GM12878 (cell line): ENCODE data around the gene ZSWIM6. TPM values are rescaled to one million over a fixed set of nuclear protein-coding genes. Genes with fewer than 3 reads are reported as not detected.

Experiments
- ATAC-seq: fragments of 200-7000 bp; cut with Tn5 transposase; 3 replicates; pipeline ENCODE4 v1.9.1; 2020; ENCODE audit warnings: mild to moderate bottlenecking, moderate library complexity
- BruUV-seq: library from RNA; stranded (reverse); fragments of 400-500 nt; replicated peaks from 2 replicates; lab custom pipeline; 2021; lab: Mats Ljungman, UMichigan
- CTCF ChIA-PET: fragments of 300-600 bp; sonication (Branson Sonifier 250); formaldehyde crosslinking; extraction: SDS; loops from one replicate; lab custom pipeline; 2021; ENCODE audit warnings: inconsistent platforms; lab: Yijun Ruan, JAX
- POLR2A ChIA-PET: fragments of 350-600 bp; formaldehyde crosslinking; extraction: SDS; loops from one replicate; lab custom pipeline; 2021; ENCODE audit warnings: inconsistent platforms; lab: Charles Lee
- RAD21 ChIA-PET: fragments of 300-600 bp; sonication (Branson Sonifier 250); formaldehyde crosslinking; loops from one replicate; lab custom pipeline; 2023; ENCODE audit warnings: antibody characterized with exemption; ENCODE audit not compliant: unreplicated experiment; lab: Charles Lee
- SMC1A ChIA-PET: fragments of 300-600 bp; sonication (Branson Sonifier 250); formaldehyde crosslinking; loops from one replicate; lab custom pipeline; 2023; ENCODE audit not compliant: unreplicated experiment, uncharacterized antibody; lab: Charles Lee
- DNase-seq: peaks from one replicate; pipeline ENCODE4 v3.0.0-alpha.2; 2011; ENCODE audit warnings: low read depth, low spot score
- FAIRE-seq: peaks from 3 replicates; lab custom pipeline; 2011; peaks lifted over from hg19 to GRCh38; lab: Jason Lieb, UNC
- H2AFZ ChIP-seq: 2 replicates; pipeline ENCODE4 v1.6.0; 2011; ENCODE audit warnings: low read depth, low read length, control low read depth; ENCODE audit not compliant: control insufficient read depth
- H3K27ac ChIP-seq: 2 replicates; pipeline ENCODE4 v1.5.1; 2011; ENCODE audit warnings: control low read depth; ENCODE audit not compliant: control insufficient read depth, insufficient read depth
- H3K27me3 ChIP-seq, 2 experiments: replicated peaks in 1 of 2; 2 replicates each; pipeline versions ENCODE4 v1.6.0 to v1.6.1; 2011; ENCODE audit warnings: low read length in 1 of 2; ENCODE audit not compliant: control insufficient read depth in 2 of 2, insufficient read depth in 2 of 2
- H3K36me3 ChIP-seq, 2 experiments: 2 replicates each; pipeline ENCODE4 v1.5.1; 2011; ENCODE audit warnings: low read length in 1 of 2; ENCODE audit not compliant: control insufficient read depth in 2 of 2, insufficient read depth in 2 of 2
- H3K4me1 ChIP-seq: 2 replicates; pipeline ENCODE4 v1.6.1; 2011; ENCODE audit warnings: mild to moderate bottlenecking, low read length, moderate library complexity, mixed read lengths; ENCODE audit not compliant: control insufficient read depth, insufficient read depth
- H3K4me2 ChIP-seq: 2 replicates; pipeline ENCODE4 v1.6.0; 2011; ENCODE audit warnings: control low read depth; ENCODE audit not compliant: control insufficient read depth, insufficient read depth
- H3K4me3 ChIP-seq: fragments of 200-600 bp; sonication (generic); 2 replicates; pipeline ENCODE4 v1.5.1; 2016
- H3K79me2 ChIP-seq: 2 replicates; pipeline ENCODE4 v1.6.0; 2011; ENCODE audit warnings: low read length; ENCODE audit not compliant: control insufficient read depth, insufficient read depth
- H3K9ac ChIP-seq: 2 replicates; pipeline ENCODE4 v1.8.0; 2011; ENCODE audit warnings: low read length, control low read depth, mixed read lengths; ENCODE audit not compliant: control insufficient read depth, insufficient read depth
- H3K9me3 ChIP-seq: replicated peaks from 3 replicates; pipeline ENCODE4 v1.5.1; 2011; ENCODE audit warnings: mild to moderate bottlenecking, low read length; ENCODE audit not compliant: control insufficient read depth, insufficient read depth
- H4K20me1 ChIP-seq: 2 replicates; pipeline ENCODE4 v1.6.0; 2011; ENCODE audit not compliant: control insufficient read depth, insufficient read depth
- CHD2 ChIP-seq: IDR thresholded peaks from 2 replicates; pipeline ENCODE4 v1.6.1; 2011; ENCODE audit warnings: low read depth, low read length, improper control_type of control experiment, borderline replicate concordance
- CUX1 ChIP-seq: IDR thresholded peaks from 2 replicates; pipeline ENCODE4 v1.6.1; 2012; ENCODE audit warnings: improper control_type of control experiment, low read depth, low read length; ENCODE audit not compliant: insufficient replicate concordance
- HDAC2 ChIP-seq: fragments of 200-600 bp; sonication (generic); IDR thresholded peaks from 2 replicates; pipeline ENCODE4 v1.6.1; 2017
- HDAC6 ChIP-seq: fragments of 200-600 bp; sonication (generic); IDR thresholded peaks from one replicate; pipeline ENCODE4 v1.8.0; 2017; ENCODE audit warnings: antibody characterized with exemption; ENCODE audit not compliant: unreplicated experiment
- KDM1A ChIP-seq: fragments of 200-600 bp; sonication (generic); IDR thresholded peaks from 2 replicates; pipeline ENCODE4 v1.6.1; 2016; ENCODE audit warnings: borderline replicate concordance
- NFYB ChIP-seq: IDR thresholded peaks from 2 replicates; pipeline ENCODE4 v1.6.1; 2011; ENCODE audit warnings: low read depth, mild to moderate bottlenecking, low read length, improper control_type of control experiment, moderate library complexity; ENCODE audit not compliant: insufficient read depth
- SUPT20H ChIP-seq: IDR thresholded peaks from 2 replicates; pipeline ENCODE4 v1.6.1; 2011; ENCODE audit warnings: low read depth, mild to moderate bottlenecking, low read length, moderate library complexity, borderline replicate concordance; ENCODE audit not compliant: control insufficient read depth
- SUZ12 ChIP-seq: fragments of 200-600 bp; sonication (generic); IDR thresholded peaks from one replicate; pipeline ENCODE4 v1.6.1; 2018; ENCODE audit warnings: antibody characterized with exemption, mild to moderate bottlenecking; ENCODE audit not compliant: unreplicated experiment
- ZNF622 ChIP-seq: fragments of 450-650 bp; IDR thresholded peaks from 2 replicates; pipeline ENCODE4 v1.6.1; 2017; ENCODE audit warnings: mild to moderate bottlenecking, inconsistent platforms
- ZNF687 ChIP-seq: fragments of 450-650 bp; IDR thresholded peaks from 2 replicates; pipeline ENCODE4 v1.6.1; 2017; ENCODE audit warnings: mild to moderate bottlenecking, moderate library complexity
- WGBS: methylation state at CpG from one replicate; pipeline ENCODE4 v1.1.6; 2016; ENCODE audit warnings: low lambda C conversion rate; ENCODE audit not compliant: insufficient replicate concordance, insufficient coverage; ENCODE audit errors: missing lambda C conversion rate; 5-methylcytosine and 5-hydroxymethylcytosine counted together
- in situ Hi-C: fragments of 300-500 bp; cut with MboI; formaldehyde crosslinking; loops from 9 replicates; pipeline ENCODE4 v1.14.3; 2018; ENCODE audit warnings: mixed read lengths
- intact Hi-C: fragments of 100-400 bp; cut with micrococcal nuclease; formaldehyde crosslinking; loops from one replicate; pipeline ENCODE4 v1.14.2; 2022; ENCODE audit not compliant: unreplicated experiment
- polyA plus RNA-seq, 11 experiments: library from polyadenylated mRNA; depleted of rRNA in 4 of 11; unstranded in 6 of 11; stranded (reverse) in 5 of 11; fragments of >200 nt; fragmentation: Nextera tagmentation in 4 of 11; fragmentation: Illumina TruSeq in 1 of 11; extraction: Ambion mirVana in 4 of 11; extraction: Trizol in 1 of 11; gene quantifications; 1 replicate in 1 of 11; 2 replicates in 10 of 11; pipeline versions ENCODE4 v1.2.1 to v1.2.3, GENCODE V29; 2011 to 2016; ENCODE audit warnings: inconsistent platforms in 2 of 11, missing spikeins in 2 of 11, low read depth in 1 of 11
- total RNA-seq, 4 experiments: library from RNA; depleted of rRNA in 3 of 4; stranded (reverse); fragments of >200 nt in 3 of 4; fragmentation: Illumina TruSeq in 1 of 4; extraction: Trizol in 1 of 4; gene quantifications; 2 replicates each; pipeline versions ENCODE4 v1.2.1 to v1.2.3, GENCODE V29; 2013 to 2021

Gene ZSWIM6
- total and polyA plus RNA-seq, 10 of the 15 experiments (the other 5 are each of a cell fraction or from before 2014, with no cell fraction given) = 0.53 to 6.2 (median 3.4) TPM

- H4K20me1 ChIP-seq = no peaks in the 10 kb centered on the region
- DNase-seq = no peak
- H3K9ac ChIP-seq = no peak overlapping the region
- RAD21 ChIA-PET = interaction anchor here (1.1 to 1.3 kb wide), 2 partner anchors 13 to 153 kb away, joined by 3 read pairs; no protein-coding TSS in a partner anchor
- no peak overlapping the region for H3K4me2 ChIP-seq
- POLR2A ChIA-PET = interaction anchor here (0.7 to 1.4 kb wide), 2 partner anchors 17 to 21 kb away, joined by 3 to 5 read pairs; partner anchors contain the start of gene ZSWIM6
- no peaks in the 10 kb centered on the region for H3K36me3 ChIP-seq
- no peak; the same call in 2 of the 3 replicates for ATAC-seq
- intact Hi-C loops (no loop called here), in situ Hi-C loops (no loop called here)
- CTCF ChIA-PET = interaction anchor here (0.8 to 2.6 kb wide), 2 partner anchors 8 to 9 kb away, joined by 3 to 12 read pairs; no protein-coding TSS in a partner anchor
- no peak overlapping the region for H2AFZ ChIP-seq
- 96% methylated on average over 1 of the region's 1 CpG for WGBS
- no peaks in the 10 kb centered on the region for H3K27me3 ChIP-seq
- no peaks in the 10 kb centered on the region for H3K4me1 ChIP-seq
- no peaks in the 10 kb centered on the region for H3K79me2 ChIP-seq
- no peaks in the 10 kb centered on the region; the same call in 1 of the 3 replicates for H3K9me3 ChIP-seq
- no peak overlapping the region for H3K27ac ChIP-seq
- FAIRE-seq = no peak
- H3K4me3 ChIP-seq = no peak overlapping the region
- SMC1A ChIA-PET = interaction anchor here (0.9 to 3.9 kb wide), 9 partner anchors 9 to 185 kb away, joined by 3 to 18 read pairs (median 4); no protein-coding TSS in a partner anchor
- no TSS peak for BruUV-seq
- TF ChIP-seq HDAC6 = no peak
- TF ChIP-seq KDM1A = no peak
- TF ChIP-seq ZNF687 = no peak
- TF ChIP-seq NFYB = no peak
- no peak for TF ChIP-seq CUX1
- TF ChIP-seq SUPT20H = no peak
- TF ChIP-seq HDAC2 = no peak
- TF ChIP-seq CHD2 = no peak
- TF ChIP-seq SUZ12 = no peak
- TF ChIP-seq ZNF622 = no peak
Measured at GRCh38 chr5:61353293-61353692, 21.2 kb downstream of the ZSWIM6 start.
